SU-DHL-6 (cell line): ENCODE measurements around the gene FCHO1.

ENCODE experiments used
- H2AFZ ChIP-seq: fragments of 200-600 bp; sonication (generic); 2 replicates; pipeline ENCODE4 v1.6.1; 2014; ENCODE audit warnings: low read depth, mild to moderate bottlenecking, moderate library complexity, mixed read lengths, antibody characterized with exemption, low read length; ENCODE audit not compliant: severe bottlenecking
- H3F3A ChIP-seq: fragments of 200-600 bp; shearing (Covaris generic); 2 replicates; pipeline ENCODE4 v1.6.0; 2016; ENCODE audit warnings: antibody characterized with exemption, mild to moderate bottlenecking; ENCODE audit not compliant: insufficient read depth
- H3K27ac ChIP-seq: fragments of 200-600 bp; sonication (generic); 2 replicates; pipeline ENCODE4 v1.5.1; 2016; ENCODE audit warnings: low read depth, mild to moderate bottlenecking, low read length, moderate library complexity, mixed read lengths
- H3K27me3 ChIP-seq: fragments of 200-600 bp; sonication (generic), shearing (Covaris generic); 2 replicates; pipeline ENCODE4 v1.6.0; 2014; ENCODE audit warnings: mild to moderate bottlenecking, low read length
- H3K36me3 ChIP-seq: fragments of 200-600 bp; sonication (generic); 2 replicates; pipeline ENCODE4 v1.6.1; 2014; ENCODE audit warnings: mild to moderate bottlenecking, low read length, mixed read lengths
- H3K4me2 ChIP-seq: fragments of 300-600, 200-600 bp; shearing (Covaris generic), sonication (generic); 2 replicates; pipeline ENCODE4 v1.6.0; 2014; ENCODE audit warnings: low read length, low read depth, mild to moderate bottlenecking; ENCODE audit not compliant: poor library complexity, severe bottlenecking
- H3K4me3 ChIP-seq: fragments of 200-600 bp; sonication (generic); 2 replicates; pipeline ENCODE4 v1.5.1; 2014; ENCODE audit warnings: antibody characterized with exemption, low read length, mild to moderate bottlenecking, mixed read lengths; ENCODE audit not compliant: insufficient read depth, poor library complexity, severe bottlenecking
- H3K79me2 ChIP-seq: fragments of 200-600 bp; sonication (generic); 2 replicates; pipeline ENCODE4 v1.6.1; 2014; ENCODE audit warnings: mild to moderate bottlenecking, low read length, moderate library complexity; ENCODE audit not compliant: insufficient read depth
- H3K9ac ChIP-seq: fragments of 200-600 bp; sonication (generic); 2 replicates; pipeline ENCODE4 v1.7.0; 2014; ENCODE audit warnings: mild to moderate bottlenecking, low read length
- H3K9me2 ChIP-seq: fragments of 200-600 bp; sonication (generic); replicated peaks from 2 replicates; pipeline ENCODE4 v1.6.1; 2014; ENCODE audit warnings: low read length; ENCODE audit not compliant: insufficient read depth
- H3K9me3 ChIP-seq: fragments of 200-600 bp; sonication (generic); 2 replicates; pipeline ENCODE4 v1.6.1; 2014; ENCODE audit warnings: low read length, mixed read lengths; ENCODE audit not compliant: insufficient read depth
- H4K20me1 ChIP-seq: fragments of 200-600 bp; sonication (generic); 2 replicates; pipeline ENCODE4 v1.6.1; 2014; ENCODE audit warnings: low read depth, mild to moderate bottlenecking, antibody characterized with exemption, low read length, moderate library complexity, mixed read lengths
- EZH2phosphoT487 ChIP-seq: fragments of 200-600 bp; sonication (generic), shearing (Covaris generic); conservative IDR thresholded peaks from 2 replicates; pipeline ENCODE4 v1.6.1; 2018; ENCODE audit warnings: mild to moderate bottlenecking, antibody characterized with exemption, low read length, moderate library complexity, mixed read lengths
- TF ChIP-seq, protein P1 (sequence below): fragments of 200-600 bp; sonication (generic); IDR thresholded peaks from one replicate; pipeline ENCODE4 v1.5.1; 2017; ENCODE audit warnings: antibody characterized with exemption, mild to moderate bottlenecking, low read length, moderate library complexity; ENCODE audit not compliant: insufficient read depth, poor library complexity, severe bottlenecking

The FCHO1 gene

DNA sequence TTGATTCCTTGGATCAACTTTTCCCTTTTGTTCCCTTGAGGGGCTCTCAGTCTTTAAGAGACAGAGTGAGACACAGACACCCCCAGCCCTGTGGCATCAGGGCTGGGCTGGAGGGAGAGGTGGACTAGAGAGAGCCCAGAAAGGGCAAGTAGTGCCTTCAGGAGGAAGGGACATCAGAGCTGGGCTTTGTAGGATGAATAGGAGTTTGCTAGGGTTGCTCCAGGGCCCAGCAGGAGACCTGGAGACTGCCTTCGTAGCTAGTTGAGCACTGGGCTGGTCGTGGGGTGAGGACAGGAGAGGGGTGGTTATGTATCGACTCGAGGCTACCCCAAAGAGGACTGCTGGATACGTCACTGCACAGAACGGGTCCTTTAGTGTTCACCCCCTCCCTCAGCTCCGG, 26.6 kb upstream of the FCHO1 start:
- Histone ChIP-seq H3K4me3 (no peak overlapping the region), H3K79me2 (peaks cover 24% of the 10 kb centered on the region), H4K20me1 (peaks cover 4% of the 10 kb centered on the region; the same call in 1 of the 2 replicates), H3F3A (no peaks in the 10 kb centered on the region), H3K4me2 (no peak overlapping the region), H2AFZ (no peak overlapping the region), H3K9ac (no peak overlapping the region), H3K9me3 (no peaks in the 10 kb centered on the region), H3K9me2 (no peaks in the 10 kb centered on the region), H3K27ac (no peak overlapping the region), H3K27me3 (no peaks in the 10 kb centered on the region), H3K36me3 (no peaks in the 10 kb centered on the region)
- TF ChIP-seq, protein P1, sequence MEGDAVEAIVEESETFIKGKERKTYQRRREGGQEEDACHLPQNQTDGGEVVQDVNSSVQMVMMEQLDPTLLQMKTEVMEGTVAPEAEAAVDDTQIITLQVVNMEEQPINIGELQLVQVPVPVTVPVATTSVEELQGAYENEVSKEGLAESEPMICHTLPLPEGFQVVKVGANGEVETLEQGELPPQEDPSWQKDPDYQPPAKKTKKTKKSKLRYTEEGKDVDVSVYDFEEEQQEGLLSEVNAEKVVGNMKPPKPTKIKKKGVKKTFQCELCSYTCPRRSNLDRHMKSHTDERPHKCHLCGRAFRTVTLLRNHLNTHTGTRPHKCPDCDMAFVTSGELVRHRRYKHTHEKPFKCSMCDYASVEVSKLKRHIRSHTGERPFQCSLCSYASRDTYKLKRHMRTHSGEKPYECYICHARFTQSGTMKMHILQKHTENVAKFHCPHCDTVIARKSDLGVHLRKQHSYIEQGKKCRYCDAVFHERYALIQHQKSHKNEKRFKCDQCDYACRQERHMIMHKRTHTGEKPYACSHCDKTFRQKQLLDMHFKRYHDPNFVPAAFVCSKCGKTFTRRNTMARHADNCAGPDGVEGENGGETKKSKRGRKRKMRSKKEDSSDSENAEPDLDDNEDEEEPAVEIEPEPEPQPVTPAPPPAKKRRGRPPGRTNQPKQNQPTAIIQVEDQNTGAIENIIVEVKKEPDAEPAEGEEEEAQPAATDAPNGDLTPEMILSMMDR = no peak
- no peak for TF ChIP-seq EZH2phosphoT487

GRCh38 chr19:17725422-17726078, 25.7 kb upstream of the FCHO1 start:
- Histone ChIP-seq H2AFZ (no peak overlapping the region), H3K9ac (no peak overlapping the region), H3K27ac (no peak overlapping the region), H3K9me3 (no peaks in the 10 kb centered on the region), H4K20me1 (0 out of 2 replicates have a peak, but pooled peaks cover 4% of the 10 kb centered on the region), H3K4me2 (no peak overlapping the region), H3K79me2 (peaks cover 15% of the 10 kb centered on the region), H3K4me3 (no peak overlapping the region), H3K36me3 (no peaks in the 10 kb centered on the region; the same call in 1 of the 2 replicates), H3K27me3 (no peaks in the 10 kb centered on the region), H3K9me2 (no peaks in the 10 kb centered on the region), H3F3A (no peaks in the 10 kb centered on the region)
- TF ChIP-seq EZH2phosphoT487 = no peak
- TF ChIP-seq, protein P1 = peak; percentile 50

DNA sequence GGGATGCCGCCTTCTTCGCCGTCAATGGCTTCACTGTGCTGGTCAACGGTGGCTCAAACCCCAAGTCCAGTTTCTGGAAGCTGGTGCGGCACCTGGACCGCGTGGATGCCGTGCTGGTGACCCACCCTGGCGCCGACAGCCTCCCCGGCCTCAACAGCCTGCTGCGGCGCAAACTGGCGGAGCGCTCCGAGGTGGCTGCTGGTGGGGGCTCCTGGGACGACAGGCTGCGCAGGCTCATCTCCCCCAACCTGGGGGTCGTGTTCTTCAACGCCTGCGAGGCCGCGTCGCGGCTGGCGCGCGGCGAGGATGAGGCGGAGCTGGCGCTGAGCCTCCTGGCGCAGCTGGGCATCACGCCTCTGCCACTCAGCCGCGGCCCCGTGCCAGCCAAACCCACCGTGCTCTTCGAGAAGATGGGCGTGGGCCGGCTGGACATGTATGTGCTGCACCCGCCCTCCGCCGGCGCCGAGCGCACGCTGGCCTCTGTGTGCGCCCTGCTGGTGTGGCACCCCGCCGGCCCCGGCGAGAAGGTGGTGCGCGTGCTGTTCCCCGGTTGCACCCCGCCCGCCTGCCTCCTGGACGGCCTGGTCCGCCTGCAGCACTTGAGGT, 25.0 kb upstream of the FCHO1 start:
- Histone ChIP-seq H3K4me3 (no peak overlapping the region), H3K9me3 (no peaks in the 10 kb centered on the region), H3F3A (no peaks in the 10 kb centered on the region), H3K27me3 (no peaks in the 10 kb centered on the region), H2AFZ (no peak overlapping the region), H3K27ac (no peak overlapping the region), H3K79me2 (peaks cover 11% of the 10 kb centered on the region), H4K20me1 (no peaks in the 10 kb centered on the region), H3K9ac (no peak overlapping the region), H3K4me2 (no peak overlapping the region), H3K9me2 (no peaks in the 10 kb centered on the region), H3K36me3 (peaks cover 3% of the 10 kb centered on the region; the same call in 1 of the 2 replicates)
- no peak for TF ChIP-seq EZH2phosphoT487
- TF ChIP-seq, protein P1 = peak; percentile 1
